GM10266 (cell line): ENCODE results near the gene EML4.

ENCODE experiments used
- DNase-seq: peaks from one replicate; pipeline ENCODE4 v3.0.0; 2012; ENCODE audit errors: extremely low spot score
- CTCF ChIP-seq: IDR thresholded peaks from 2 replicates; pipeline ENCODE4 v1.5.1; 2012; ENCODE audit warnings: mild to moderate bottlenecking, low read depth; ENCODE audit not compliant: control insufficient read depth, insufficient read depth; ENCODE audit errors: missing control alignments

The EML4 gene

GRCh38 chr2:42141687-42142546 is 27.2 kb upstream of the EML4 start:
- no peak for DNase-seq
- TF ChIP-seq CTCF = no peak

GRCh38 chr2:42142547-42143184 is 26.5 kb upstream of the EML4 start:
- TF ChIP-seq CTCF = no peak

GRCh38 chr2:42147641-42148274 is 21.4 kb upstream of the EML4 start:
- DNase-seq = no peak
- TF ChIP-seq CTCF = no peak

More at GRCh38 chr2:42142547-42143184, 26.5 kb upstream of the EML4 start:
- no peak for DNase-seq

GRCh38 chr2:42150159-42150558 is 19.0 kb upstream of the EML4 start:
- no peak for TF ChIP-seq CTCF
- no peak for DNase-seq

GRCh38 chr2:42153944-42154581 is 15.1 kb upstream of the EML4 start:
- DNase-seq = no peak
- no peak for TF ChIP-seq CTCF

GRCh38 chr2:42156721-42157120 is 12.4 kb upstream of the EML4 start:
- TF ChIP-seq CTCF = no peak
- DNase-seq = no peak

- no peak for TF ChIP-seq CTCF
- no peak for DNase-seq
These were observed 7.7 kb upstream of the EML4 start for GRCh38 chr2:42161444-42161843.
